HG02840 (cell line): ENCODE data around the gene GRB10.

ENCODE experiments used
- ATAC-seq: cut with Tn5 transposase; IDR thresholded peaks from one replicate; pipeline ENCODE4 v1.9.1; 2021; ENCODE audit warnings: mild to moderate bottlenecking, moderate library complexity, moderate number of reproducible peaks; ENCODE audit not compliant: unreplicated experiment, low FRiP score

GRB10 gene

DNA sequence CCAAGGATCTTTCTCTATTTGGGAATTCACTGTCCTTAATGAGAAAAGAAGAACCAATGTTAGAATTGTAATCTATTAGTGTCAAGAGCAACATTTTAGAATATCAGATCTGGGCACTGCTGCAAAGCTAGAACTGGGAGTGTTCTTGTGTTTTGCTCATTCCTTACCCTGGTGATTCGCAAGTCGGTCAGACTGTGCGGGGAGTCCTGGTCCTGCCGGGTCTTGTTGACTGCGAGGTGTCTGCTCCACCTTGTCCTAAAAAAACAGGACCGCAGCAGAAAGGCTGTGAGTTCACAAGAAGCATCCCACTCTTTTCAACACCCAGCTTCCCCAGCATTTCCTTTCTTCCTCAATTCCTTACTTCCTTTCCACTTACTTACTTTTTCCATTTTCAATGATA lies 79.0 kb downstream of the GRB10 start:
- no peak for ATAC-seq

DNA sequence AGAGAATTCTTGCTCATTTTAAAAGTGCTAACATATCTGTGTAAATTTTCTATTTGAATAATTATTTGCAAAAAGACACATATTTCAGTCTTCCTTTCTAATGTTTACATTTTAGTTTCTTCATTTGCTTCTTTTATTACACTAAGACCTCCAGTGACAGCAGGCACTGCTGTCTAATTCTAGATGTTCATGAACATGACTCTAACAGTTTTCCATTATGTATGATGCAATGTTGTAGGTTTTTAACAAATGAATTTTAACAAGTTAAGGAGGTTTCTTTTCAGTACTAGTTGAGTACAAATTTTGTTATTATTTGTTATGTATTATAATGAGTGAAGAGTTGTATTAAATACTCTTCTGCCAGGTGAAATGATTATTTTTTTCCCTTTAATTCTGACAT lies 83.6 kb downstream of the GRB10 start:
- no peak for ATAC-seq

DNA sequence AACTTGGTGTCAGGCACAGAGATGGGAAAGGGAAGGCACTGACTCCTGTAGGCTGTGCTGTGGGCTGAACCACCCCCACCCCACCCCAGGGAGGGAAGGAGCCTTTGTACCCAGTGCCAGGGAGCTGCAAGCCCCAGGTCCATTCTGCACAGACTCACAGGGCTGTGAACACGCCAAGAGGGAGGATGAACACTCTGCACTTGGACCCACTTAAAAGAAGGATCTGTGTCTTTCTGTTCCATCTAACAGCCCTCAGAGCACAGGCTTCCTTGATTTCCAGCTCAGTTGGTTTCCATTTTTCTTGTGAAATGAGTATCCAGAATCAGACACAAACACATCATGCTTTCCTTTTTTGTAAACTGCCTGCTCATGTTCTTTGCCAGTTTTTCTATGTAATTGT lies 84.9 kb downstream of the GRB10 start:
- ATAC-seq: no peak

DNA sequence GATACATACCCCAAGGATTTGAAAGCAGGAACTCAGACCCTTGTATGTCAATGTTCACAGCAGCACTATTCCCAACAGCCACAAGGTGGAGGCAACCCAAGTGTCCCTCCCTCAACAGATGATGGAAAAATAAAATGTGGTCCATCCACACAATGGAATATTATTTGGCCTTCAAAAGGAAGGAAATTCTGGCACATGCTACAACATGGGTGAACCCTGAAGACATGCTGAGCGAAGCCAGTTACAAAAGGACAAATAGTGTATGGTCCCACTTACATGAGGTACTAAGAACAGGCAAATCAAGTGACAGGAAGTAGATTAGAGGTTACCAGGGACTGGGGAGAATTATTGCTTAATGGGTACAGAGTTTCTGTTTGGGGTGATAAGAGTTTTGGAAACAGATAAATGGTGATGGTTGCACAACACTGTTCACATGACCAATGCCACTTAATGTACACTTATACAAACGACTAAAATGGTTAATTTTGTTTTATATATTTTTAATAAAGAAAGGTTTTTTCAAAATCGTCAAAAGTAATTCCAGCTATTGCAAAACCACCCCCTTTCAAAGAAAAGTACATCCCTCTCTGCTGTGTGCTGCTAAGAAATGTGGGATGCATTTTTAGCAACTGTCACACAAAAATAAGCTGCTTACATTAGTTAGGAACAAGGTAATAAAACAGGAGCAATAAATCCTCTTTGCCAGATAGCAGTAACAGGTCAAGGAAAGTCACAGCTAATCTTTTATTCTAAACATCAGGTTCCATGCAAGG lies 85.7 kb downstream of the GRB10 start:
- no peak for ATAC-seq

DNA sequence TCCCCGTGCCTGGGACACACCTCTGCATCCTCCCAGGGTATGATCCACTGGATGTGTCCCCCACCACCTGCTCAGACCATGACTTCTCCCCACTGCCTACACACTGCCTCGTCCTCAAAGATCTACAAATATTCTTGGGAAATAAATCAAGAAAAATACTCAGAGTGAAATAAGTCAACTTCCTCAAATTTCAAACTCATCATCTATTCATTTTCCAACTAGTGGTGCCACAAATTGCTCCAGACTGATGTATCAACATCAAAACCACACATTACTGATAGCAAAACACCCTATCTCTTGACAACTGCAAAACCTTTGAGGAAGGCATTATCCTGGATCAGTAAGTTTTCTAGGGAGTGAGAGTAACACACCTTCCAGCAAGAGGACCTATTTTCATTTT lies 87.7 kb downstream of the GRB10 start:
- ATAC-seq: no peak

DNA sequence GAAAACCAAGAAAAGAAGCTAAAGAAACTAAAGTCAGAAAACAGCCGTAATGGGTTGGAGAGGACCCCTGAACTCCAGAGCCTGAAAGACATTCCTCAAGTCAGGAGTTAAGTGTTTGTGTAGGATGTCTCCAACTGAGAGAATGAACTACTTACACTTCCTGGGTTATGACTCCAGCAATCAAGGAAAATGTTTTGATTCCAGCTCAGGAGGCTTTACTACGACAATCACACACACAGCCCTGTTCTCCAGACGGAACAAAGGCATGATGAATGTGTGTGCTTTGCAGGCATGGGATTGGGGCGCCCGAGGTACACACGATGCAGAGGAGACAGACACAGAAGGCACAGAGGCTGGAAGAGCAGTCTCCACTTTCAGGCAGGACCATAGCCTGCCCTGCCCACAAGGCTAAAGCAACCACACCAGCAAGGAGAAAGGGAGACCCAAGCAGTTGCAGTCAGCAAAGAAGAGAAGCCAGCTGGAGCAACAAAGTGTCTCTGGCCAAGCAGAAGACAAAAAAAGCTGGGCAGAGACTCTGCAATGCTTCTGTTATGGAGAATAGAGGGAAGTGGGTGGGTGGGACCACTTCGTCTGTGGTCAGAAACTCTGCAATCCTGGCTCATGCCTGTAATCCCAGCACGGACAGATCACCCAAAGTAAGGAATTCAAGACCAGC lies 89.1 kb downstream of the GRB10 start:
- ATAC-seq: no peak

DNA sequence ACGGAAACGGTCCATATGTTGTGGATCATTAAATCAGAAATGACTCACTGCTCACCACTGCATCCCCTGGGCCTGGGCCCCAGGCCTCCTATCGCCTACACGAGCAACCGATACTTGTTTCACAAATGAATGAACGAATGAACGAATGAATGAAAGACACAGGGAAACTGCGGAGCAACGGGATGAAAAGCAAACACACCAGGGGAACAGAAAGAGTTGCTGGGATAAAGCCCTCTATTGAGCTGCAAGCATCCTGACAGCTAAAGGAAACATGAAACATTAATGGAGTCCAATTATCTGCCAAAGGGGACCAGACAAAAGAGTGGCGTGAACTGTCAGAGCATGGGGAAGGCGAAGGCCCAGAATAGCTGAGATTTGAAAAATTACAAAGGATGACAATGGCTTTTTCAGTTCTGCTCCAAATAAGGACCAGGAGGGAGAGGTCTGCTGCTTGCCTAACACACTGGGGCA lies 92.1 kb downstream of the GRB10 start:
- ATAC-seq: no peak

DNA sequence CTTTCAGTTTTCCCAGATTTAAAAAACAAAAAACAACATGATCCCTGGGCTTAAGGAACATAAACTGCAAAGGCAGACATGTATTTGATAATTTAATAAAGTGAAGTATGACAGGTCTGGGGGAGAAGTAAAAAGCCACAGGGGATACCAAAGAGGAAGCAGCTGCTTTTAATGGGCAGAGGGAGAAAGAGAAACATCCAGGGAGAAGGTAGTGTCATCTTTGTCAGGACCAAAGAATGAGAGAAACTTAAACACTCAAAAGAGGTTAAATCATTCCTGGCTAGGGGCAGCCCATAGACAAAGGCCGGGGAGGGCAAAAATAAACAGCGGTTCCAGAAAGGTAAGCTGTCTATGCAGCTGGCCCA lies 94.5 kb downstream of the GRB10 start:
- no peak for ATAC-seq

DNA sequence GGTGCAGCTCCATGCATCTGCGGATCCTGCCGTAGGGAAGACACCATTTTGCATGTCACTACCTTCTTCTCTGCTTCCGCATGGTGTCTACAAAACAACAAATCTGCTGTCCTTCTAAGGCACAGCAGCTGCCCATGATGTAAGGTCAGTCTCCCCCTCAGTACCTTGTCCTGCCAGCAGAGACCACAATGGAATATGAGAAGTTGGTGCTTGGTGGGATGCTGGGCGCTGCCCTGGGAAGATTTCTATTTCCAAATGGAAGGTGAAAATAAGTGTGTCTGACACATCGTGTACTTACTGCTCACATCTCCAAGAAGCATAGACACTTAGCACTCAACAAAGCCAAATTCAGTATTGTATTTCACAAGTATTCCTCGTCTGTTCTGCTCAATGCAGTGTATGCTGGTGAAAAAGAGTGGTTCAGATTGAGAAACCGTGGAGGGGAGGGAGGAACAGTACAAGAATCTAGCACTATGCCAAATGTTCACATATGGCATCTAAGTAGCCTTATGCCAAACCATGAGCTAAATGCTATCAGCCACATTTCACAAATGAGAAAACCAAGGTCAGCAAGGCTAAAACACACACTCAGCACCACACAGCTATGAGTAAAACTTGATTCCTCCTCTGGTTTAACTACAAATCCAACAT lies 95.0 kb downstream of the GRB10 start:
- ATAC-seq: no peak

DNA sequence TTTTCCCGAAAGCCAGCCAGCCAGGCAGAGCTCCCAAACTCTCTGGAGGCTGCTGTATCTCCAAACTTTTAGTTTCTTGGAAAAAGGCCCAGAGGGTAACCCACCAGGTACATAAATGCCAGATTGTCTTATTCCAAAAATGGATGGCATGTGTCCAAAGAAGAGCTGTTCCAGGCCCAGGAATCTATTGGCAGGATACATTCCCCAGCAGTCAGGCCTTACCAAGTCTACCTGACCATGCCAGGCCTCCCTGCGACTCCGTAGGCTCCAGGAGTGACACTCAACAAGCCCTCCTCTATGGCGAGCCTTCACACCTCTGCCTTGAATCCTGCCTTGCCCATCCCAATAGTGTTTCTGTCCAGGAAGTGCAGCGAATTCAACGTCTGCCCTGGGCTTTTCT lies 95.6 kb downstream of the GRB10 start:
- no peak for ATAC-seq

DNA sequence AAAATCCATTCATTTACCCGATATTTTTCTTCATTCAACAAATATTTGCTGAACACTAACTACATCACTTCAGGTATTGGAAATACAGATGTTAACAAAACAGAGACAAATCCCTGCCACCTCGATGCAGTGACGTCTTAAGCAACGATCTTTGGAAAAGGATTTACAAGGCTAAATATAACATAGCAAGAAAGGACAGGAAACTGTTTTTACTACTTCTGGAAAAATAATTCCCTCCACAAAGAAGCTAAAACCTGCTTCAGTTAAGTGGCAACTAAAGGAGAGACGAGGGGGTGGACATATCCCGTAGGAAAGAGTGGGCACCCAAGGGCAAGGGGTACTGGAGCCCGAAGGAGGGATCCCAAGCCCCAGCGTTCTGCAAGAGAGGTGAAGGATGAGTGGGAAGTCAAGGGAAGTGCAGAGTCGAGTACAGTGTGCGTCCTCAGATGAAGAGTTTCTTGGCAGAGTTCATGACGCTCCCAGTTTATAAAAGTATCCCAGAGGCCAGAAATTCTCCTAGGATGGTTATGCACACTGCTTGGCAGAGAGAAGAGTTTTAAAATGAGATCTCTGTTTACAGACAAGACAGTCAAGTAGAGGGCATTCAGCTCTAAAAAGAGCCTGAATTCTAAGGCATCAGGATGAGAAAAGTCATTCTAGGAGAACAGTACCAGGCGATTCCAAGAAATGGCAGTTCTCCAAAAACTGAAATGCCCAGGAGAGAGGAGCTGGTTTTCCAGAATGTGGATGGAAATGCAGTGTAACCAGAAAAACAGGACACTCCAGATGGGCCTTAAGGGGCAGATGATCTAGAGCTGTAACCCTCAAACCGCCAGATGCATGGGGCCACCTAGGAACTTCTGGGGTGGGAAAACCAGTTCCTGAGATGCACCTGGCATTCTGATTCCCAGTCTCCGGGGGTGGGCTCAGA lies 97.3 kb downstream of the GRB10 start:
- no peak for ATAC-seq

DNA sequence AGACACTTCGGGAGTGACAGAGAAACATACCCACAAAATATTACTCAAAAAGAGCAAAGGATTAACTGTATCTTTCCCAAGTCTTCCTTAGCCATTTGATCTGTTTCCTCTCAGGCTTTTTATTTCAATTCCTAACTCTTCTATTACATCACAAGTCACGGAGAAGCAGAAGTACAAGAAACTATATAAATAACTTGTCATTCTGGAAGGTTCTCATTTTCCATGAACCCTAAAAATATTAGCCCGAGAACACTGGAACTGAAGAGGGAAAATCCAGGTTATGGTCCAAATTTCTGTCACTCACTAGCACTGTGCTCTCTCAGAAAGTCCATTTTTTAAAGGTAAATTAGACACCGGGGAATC lies 98.0 kb downstream of the GRB10 start:
- no peak for ATAC-seq

DNA sequence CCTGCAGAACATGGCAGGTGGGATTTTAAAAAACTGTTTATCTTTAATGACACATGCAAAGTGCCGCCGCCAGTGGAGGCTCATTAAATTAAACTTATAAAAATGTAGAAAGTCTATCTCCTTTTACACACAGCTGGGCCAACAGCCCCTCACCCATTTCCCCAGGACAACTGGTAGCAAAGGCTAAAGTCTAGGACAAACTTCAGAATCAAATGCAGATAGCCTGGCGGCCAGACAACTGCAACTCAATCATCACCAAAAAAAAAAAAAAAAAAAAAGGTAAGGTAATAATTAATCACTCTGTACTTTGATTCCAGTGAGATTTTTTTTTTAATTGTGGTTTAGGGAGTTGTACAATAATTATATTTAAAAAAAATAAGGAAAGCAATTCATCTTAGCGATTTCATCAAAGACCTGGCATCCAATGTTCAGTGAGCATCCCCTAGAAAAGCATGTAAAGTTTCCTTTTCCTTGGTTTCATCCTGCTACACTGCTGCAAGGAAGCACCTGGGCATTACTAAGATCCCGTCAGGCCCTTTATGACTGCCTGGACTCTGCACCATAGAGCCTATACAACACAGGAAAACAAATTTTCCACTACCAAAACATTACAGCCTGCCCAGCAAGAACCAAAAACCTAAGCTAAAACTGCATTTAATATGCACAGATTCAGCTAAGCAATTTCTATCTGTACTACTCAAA lies 98.5 kb downstream of the GRB10 start:
- ATAC-seq: no peak

DNA sequence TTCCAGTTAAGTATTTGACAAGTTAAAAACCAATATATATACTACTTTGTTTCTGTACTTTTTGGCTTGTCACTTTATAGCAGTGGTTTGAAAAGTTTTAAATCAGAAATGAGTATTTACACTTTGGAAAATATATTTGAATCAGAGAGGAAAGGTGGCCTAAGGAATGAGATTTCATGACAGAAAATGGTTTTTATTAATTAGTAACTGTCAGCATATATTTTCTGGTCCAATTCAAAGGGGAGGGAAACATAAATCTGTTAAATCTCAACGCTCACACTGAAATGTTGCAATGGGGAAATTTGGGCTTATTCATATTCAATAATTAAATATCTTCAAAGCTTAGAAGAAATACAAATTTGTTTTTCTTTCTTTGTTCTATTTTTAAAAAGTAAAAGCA lies 100.1 kb downstream of the GRB10 start:
- no peak for ATAC-seq

DNA sequence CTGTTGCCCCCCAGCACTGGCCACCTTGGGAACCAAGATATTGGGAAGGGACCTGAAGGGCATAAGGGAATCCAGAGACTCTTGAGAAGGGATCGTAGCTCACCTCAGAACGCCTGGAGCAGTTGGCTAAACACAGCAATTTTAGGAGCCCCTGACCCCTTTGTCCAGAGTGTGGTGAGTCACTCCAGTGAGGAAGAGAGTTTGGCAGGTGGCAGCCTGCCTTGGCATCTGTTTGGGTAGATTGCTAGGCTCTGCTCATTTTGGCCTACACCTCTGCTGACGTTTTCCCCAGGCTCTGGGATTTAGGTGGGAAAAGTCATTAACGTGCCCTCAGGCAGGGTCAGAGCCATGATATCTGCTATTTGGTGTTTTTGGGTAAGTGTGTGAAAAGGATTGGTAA lies 100.6 kb downstream of the GRB10 start:
- no peak for ATAC-seq

DNA sequence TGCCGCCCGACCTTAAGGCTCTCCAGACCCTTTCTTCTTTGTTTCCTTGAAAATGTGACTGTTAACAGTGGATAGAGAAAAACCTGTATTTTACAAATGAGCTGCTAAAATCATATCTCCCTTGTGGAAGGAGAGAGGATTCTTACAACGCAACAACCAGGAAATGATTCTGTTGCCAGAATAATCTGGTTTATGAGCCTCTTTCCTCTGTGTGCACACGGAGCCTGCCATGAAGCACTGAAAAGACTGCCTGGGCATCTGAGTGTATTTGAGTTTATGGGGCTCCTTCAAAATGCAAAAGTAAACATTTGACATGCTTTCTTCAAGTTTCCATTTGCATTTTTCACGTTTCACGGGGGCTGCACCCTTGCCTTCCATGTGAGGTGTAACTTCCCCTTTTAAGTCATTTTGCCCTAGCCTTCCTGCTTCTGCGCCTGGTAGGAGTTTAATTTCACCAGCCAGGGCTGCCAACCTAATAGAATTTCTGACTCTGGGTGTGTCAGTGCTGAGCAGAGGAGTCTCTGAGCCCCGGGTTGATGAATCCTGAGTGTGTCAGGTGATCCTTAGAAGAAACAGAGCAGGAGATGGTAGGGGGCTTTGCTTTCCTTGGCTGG lies 101.2 kb downstream of the GRB10 start:
- ATAC-seq: no peak

DNA sequence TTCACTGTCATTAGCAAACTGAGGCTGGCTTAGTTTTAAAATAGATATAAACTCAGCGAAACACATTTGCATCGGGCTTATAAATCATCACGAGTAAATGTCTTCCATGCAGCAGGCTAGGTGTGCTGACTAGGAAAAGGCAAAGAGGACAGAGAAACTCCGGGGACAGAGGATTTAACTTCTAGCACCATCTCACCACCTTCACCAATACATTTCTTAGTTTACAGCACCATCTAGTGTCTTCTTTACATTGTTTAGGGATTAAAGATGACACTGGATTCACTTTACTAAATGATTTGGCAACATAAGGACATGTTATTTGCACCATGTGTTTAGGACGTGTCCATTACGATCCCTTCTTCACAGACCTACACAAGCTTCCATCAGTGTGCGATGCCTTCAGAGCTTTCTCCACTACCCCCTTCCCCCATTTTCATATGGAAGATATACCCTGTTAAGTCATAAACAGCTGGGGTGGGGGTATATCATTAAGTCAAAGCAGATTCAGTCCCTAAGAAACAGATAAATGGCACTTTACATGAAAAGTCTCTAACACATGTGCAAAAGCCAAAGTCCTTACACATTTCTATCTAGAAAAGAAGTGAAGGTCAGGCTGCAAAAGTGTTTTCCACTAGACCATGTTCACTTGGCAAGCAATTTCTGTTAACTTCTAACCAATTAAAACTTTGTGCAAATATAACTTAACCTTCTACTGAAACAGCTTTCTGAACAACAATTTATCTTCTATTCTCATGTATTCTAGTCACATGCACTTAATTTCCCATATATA lies 103.3 kb downstream of the GRB10 start:
- ATAC-seq: no peak

DNA sequence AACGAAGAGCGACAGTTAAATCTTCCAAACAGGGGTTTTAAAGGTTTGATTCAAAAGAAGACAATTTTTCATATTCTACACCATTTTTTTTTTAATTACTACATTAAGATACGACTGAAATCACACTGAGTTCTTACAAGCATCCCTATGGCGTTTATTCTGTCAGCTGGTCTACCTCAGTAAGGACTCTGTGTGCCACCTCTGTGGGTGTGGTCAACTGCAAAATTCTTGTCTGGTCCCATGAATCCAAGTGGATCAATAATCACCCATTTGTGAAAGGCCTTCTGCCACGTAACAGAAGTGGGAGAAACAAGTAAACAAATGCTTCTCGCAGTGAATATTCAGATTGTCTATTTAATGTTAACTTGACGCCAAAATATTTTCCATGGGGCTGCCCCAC lies 104.1 kb downstream of the GRB10 start:
- no peak for ATAC-seq

DNA sequence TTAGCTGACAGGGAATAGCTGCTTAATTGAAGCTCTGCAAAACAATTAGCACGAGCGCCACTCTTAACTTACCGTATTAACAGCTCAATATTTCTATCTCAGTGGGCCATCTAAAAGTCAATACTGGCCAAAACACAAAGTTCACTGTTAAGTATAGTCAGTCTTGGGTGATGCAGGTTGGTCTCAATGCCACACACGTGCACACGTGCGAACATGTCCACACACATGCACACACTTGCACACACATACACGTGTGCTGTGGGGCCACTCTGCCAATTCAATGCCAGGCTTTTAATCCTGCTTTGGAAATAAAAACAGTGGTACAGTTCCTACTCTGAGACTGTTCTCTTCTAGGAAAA lies 105.1 kb downstream of the GRB10 start:
- no peak for ATAC-seq
